AG10803 (cell line): ENCODE data around the gene ZMYM1.
"Not testable (repeated sequence)": the region's sequence is repeated elsewhere in the genome, so short reads cannot be mapped to it uniquely, and the experiment has no call there.

Source experiments
- DNase-seq: peaks from one replicate; pipeline ENCODE4 v3.0.0; 2010; ENCODE audit warnings: low read depth
- H3K4me3 ChIP-seq: 2 replicates; pipeline ENCODE4 v1.5.1; 2011; ENCODE audit warnings: mild to moderate bottlenecking, low read length, control low read depth
- TF ChIP-seq, protein P1 (sequence below): conservative IDR thresholded peaks from 2 replicates; pipeline ENCODE4 v1.5.1; 2011; ENCODE audit warnings: mild to moderate bottlenecking, low read length, control low read depth, inconsistent platforms

Gene ZMYM1

DNA sequence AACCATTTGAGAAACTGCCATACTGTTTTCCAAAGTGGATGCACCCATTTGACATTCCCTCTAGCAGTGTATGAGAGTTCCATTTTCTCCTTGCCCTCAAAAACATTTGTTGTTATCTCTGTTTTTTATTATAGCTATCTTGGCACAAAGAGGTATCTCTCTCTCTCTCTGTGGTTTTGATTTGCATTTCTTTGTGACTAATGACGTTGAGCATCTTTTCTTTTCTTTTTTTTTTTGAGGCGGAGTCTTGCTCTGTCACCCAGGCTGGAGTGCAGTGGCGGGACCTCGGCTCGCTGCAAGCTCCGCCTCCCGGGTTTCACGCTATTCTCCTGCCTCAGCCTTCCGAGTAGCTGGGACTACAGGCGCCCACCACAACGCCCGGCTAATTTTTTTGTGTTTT, 30.1 kb upstream of the ZMYM1 start:
- TF ChIP-seq, protein P1, sequence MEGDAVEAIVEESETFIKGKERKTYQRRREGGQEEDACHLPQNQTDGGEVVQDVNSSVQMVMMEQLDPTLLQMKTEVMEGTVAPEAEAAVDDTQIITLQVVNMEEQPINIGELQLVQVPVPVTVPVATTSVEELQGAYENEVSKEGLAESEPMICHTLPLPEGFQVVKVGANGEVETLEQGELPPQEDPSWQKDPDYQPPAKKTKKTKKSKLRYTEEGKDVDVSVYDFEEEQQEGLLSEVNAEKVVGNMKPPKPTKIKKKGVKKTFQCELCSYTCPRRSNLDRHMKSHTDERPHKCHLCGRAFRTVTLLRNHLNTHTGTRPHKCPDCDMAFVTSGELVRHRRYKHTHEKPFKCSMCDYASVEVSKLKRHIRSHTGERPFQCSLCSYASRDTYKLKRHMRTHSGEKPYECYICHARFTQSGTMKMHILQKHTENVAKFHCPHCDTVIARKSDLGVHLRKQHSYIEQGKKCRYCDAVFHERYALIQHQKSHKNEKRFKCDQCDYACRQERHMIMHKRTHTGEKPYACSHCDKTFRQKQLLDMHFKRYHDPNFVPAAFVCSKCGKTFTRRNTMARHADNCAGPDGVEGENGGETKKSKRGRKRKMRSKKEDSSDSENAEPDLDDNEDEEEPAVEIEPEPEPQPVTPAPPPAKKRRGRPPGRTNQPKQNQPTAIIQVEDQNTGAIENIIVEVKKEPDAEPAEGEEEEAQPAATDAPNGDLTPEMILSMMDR: no peak
- H3K4me3 ChIP-seq: no peak overlapping the region
- DNase-seq: peak; percentile 43

DNA sequence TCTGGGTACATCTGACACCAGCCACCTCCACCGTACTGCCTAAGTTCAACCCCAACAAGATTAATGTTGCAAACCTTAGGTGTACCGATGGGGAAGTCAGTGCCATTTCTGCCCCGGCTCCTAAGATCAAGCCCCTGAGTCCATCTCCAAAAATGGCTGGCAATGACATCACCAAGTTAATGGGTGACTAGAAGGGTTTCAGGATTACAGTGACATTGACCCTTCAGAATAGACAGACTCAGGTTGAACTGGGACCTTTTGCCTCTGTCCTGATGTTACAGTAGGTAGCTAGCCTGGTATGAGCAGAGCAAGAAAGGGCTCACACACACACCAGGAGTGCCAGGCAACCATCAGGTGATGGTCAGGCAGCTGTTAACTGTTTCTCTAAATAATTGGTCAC, 25.8 kb upstream of the ZMYM1 start:
- no peak overlapping the region for H3K4me3 ChIP-seq
- TF ChIP-seq, protein P1: no peak
- no peak for DNase-seq

DNA sequence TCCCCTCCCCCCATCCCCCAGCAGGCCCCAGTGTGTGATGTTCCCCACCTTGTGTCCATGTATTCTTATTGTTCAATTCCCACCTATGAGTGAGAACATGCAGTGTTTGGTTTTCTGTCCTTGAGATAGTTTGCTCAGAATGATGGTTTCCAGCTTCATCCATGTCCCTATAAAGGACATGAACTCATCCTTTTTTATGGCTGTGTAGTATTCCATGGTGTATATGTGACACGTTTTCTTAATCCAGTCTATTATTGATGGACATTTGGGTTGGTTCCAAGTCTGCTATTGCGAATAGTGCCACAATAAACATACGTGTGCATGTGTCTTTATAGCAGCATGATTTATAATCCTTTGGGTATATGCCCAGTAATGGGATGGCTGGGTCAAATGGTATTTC, 24.9 kb upstream of the ZMYM1 start:
- not testable (repeated sequence) for DNase-seq, H3K4me3 ChIP-seq

DNA sequence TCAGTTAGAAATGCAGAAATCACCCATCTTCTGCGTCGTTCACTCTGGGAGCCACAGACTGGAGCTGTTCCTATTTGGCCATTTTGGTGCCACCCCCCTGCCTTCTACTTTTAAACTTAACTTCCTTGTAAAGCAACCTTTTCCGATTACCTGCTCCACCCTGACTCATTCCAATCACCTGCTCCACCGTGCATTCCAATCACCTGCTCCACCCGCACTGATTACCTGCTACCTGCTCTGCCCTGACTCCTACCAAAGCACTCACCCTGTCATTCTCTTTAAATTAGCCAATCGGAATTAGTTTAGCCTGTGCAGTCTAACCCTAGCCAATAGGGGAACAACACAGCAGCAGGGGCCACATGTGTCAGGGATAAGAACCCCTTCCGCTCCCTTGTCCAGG, 20.9 kb upstream of the ZMYM1 start:
- not testable (repeated sequence) for DNase-seq, H3K4me3 ChIP-seq

DNA sequence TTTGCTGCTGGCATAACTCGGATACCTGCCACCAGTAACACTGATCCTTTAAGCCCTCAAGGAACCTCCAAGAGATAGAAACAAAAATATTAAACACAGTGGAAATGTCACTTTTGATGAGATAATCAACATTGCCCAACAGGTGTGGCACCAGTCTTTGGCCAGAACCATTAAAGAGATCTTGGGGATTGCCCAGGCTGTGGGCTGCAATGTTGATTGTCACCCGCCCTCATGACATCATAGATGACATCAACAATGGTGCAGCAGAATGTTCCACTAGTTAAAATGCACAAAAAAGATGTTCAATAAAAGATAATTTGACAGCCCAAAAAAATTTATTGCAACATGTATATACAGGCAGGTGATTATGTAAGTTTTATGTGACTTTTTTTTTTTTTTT, 20.2 kb upstream of the ZMYM1 start:
- no peak overlapping the region for H3K4me3 ChIP-seq
- DNase-seq: no peak

DNA sequence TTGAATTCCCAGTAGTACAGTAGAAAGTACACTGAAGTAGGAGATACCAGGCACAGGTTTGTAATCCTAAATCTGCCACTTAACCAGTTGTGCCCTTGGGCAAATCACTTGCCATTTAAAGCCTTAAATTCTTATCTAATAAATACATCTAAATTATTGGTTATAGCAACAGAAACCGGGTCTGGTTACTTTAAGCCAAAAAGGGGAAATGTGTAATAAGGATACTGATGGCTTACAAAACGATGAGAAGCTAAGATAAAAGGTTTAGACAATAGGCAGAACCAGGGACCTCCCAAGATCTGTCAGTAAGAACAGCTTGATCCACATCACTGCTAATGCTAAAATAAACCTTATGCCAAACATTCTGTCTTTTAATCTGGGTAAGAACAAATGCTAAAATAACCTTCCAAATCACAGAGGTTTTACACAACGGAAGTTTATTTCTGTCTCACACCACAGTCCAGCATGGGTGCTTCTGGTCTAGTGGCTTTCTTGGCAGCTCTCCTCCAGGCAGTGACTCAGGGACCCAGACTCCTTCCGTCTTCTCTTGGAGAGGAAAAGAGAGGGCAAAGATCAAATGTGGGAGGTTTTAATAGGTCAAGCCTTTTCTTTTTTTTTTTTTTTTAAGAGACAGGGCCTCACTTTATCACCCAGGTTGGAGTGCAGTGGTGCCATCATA, 16.5 kb upstream of the ZMYM1 start:
- TF ChIP-seq, protein P1: no peak
- no peak overlapping the region for H3K4me3 ChIP-seq
- no peak for DNase-seq

More for the DNA sequence above, 20.2 kb upstream of the ZMYM1 start:
- TF ChIP-seq, protein P1: no peak

DNA sequence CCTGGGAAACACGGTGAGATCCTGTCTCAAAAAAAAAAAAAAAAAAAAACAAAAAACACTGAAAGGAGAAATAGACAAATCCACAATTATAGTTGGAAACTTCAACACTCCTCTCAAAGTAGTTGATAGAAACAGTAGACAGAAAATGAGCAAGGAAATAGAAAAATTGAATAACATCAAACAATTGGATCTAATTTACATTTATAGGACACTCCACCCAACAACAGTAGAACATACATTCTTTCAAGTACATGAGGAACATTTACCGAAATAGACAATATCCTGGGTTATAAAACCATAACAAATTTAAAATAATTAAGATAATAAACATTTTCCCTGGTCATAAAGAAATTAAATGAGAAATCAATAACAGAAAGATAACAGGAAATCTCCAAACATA, 14.9 kb upstream of the ZMYM1 start:
- TF ChIP-seq, protein P1: no peak
- no peak overlapping the region for H3K4me3 ChIP-seq
- no peak for DNase-seq

DNA sequence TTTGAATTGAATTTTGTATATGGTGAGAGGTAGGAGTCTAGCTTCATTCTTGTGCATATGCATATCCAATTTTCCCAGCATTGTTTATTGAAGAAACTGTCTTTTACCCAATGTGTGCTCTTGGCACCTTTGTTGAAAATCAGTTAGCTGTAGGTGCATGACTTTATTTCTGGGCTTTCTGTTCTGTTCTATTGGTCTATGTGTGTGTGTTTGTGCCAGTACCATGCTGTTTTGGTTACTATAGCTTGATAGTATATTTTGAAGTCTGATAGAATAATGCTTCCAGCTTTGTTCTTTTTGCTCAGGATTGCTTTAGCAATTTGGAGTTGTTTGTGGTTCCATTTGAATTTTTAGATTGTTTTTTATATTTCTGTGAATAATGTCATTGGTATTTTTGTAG, 9.4 kb upstream of the ZMYM1 start:
- H3K4me3 ChIP-seq: no peak overlapping the region
- DNase-seq: no peak
- TF ChIP-seq, protein P1: no peak
